Hair follicle dermal papilla cell (primary cell): Measurements from ENCODE around the gene NECTIN4. TPM values are rescaled to one million over a fixed set of nuclear protein-coding genes. Genes with fewer than 3 reads are reported as not detected.

ENCODE experiments used
- small RNA-seq: library from RNA; depleted of rRNA; stranded (forward); fragments of <200 nt; gene quantifications from one replicate; pipeline ENCODE3, GENCODE V24; 2012
- total RNA-seq: library from RNA; depleted of rRNA; stranded (reverse); fragments of >200 nt; gene quantifications from 2 replicates; pipeline ENCODE4 v1.2.3, GENCODE V29; 2012

The NECTIN4 gene
- total RNA-seq: 0.12 and 0.49 TPM in 2 replicates

GRCh38 chr1:161089251-161089924, at the start of gene NECTIN4:
TSS of gene NECTIN4 (minus strand) at chr1:161089558. CDS start at chr1:161089296, 262 bp downstream.

DNA sequence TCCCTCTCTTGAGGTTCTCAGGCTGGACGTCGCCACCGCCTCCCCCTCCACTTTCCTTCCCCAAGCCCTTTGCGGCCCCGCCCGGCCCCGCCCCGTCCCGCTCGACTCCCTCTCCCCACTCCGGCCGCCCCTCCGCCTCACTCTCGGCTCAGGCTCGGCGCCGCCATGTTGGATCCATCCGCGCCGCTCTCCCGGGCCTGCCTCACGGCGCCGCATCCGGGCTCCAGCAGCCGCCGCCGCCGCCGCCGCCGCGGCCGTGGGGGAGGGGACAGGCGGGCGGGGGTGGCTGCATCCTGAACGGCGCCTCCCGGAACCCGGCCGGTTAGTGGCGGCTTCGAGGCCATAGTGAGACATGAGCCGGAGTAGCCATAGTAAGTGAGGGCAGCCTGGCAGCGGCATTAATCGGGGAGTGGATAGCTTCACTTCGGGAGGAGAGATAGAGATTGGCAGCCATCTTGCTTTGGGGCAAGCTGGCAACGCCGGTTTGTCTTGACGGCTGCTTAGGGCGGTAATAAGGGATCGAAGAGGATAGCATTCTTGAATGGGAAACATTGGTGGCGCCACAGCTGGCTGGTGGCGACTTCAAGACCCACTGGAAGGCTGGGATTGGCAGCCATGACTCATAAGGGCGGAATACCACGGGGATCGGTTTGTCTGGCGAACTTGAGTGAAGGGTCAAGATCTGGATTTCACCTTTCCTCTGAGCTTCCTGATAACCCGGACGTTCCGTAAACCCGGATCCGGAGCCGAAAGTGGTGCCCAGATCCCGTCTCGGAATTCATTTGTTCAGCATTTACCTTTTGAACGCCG, 43.3 kb upstream of the NECTIN4 start, which contains the start of gene DEDD:
DEDD (minus strand) TSS at position 258 of the 810 bp plus-strand sequence. CDS start 8,205 bp downstream, outside the sequence.

DNA sequence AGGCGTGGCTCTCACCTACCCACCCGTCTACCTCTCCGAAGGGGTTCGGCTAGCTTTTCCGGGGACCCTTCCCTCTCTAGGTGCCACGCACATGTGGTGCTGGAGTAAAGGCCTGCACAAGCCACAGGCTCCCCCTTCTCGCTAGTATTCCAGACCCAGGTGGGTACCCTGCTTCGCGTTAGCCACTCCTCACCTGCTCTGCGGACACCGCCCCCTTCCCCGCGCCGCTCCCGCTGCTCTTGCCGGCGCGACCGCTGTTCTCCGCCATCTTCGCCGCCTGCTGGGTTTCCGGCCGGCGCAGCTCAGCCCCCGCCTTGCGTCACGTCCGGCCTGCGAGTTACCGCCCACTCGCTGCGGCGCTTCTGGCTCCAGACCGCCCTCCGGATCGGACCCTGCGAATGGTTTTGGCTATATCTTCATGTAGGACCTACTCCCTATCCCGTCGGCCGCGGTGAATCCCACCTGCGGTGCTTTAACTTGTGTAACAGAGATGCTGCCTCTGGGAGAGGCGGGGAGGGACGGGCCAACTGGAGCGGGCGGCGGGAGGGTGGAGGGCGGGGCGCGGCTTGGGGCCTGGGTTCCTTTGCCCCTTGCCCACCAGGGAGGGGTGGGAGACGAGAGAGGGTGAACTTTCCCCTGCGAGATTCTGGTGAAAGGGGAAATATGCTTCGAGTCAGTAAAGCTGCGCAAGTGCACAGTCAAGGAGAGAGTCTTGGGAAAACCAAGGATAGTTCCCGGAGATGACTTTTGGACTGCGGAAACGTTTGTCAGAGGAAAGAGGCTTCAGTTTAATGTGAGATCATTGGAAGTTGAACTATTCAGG, 28.6 kb upstream of the NECTIN4 start, which contains the start of the genes NIT1 and PFDN2:
NIT1 (plus strand) TSS at position 347 of the 823 bp plus-strand sequence; CDS start at position 419, 72 bp downstream.
PFDN2 (minus strand) TSS at position 279 of the 823 bp plus-strand sequence; CDS start at position 268, 11 bp downstream.

GRCh38 chr1:161098210-161099068, 9.1 kb upstream of the NECTIN4 start, which contains the start of gene KLHDC9:
TSS of gene KLHDC9 (plus strand) at chr1:161098361. CDS start at chr1:161098536, 175 bp downstream.

GRCh38 chr1:161069731-161070270, 19.6 kb downstream of the NECTIN4 start, which contains the start of gene ARHGAP30:
TSS of gene ARHGAP30 (minus strand) at chr1:161069891. CDS start at chr1:161069624, 267 bp downstream.

DNA sequence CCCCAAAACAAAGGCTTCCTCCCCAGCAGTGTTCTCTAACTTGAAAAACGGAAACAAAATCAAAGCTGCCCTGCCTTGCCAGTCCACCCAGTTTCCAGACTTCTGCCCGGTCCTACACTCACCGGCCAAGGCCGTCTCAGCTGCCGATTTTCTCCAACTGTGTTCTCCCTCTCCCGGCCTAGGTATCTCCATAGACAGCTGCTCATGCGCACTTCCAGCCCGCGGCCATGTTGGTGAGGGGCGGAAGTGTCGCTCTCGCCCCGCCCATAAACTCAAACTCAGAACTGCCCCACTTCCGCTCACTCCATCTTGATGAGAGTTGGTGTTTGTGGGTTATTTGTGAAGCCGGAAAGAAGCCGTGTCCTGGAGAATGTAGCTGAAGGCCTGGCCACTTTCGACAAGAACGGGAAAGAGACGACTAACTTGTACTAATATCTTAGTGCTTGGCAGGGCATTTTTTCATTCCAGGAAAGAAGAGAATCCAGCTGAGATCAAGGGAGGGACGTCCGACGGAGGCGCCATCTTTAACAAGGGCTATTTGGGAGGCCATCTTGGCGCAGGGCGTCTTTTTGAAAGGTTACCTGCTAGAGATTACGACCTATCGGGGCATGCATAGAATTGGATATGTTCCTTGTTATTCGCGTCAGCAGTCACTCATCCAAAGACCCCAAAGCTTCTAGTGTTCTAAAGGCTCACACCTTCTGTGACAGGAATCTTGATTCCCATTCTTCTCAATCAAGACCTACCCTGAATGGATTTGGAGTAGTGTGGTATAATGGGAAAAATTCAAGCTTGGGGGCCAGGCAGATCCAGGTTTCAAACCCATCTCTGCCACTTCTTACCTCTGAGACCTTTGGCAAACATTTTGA, 43.4 kb downstream of the NECTIN4 start, which contains the start of gene USF1:
USF1 (minus strand) TSS at position 242 of the 869 bp plus-strand sequence. CDS start 2,702 bp downstream, outside the sequence.

DNA sequence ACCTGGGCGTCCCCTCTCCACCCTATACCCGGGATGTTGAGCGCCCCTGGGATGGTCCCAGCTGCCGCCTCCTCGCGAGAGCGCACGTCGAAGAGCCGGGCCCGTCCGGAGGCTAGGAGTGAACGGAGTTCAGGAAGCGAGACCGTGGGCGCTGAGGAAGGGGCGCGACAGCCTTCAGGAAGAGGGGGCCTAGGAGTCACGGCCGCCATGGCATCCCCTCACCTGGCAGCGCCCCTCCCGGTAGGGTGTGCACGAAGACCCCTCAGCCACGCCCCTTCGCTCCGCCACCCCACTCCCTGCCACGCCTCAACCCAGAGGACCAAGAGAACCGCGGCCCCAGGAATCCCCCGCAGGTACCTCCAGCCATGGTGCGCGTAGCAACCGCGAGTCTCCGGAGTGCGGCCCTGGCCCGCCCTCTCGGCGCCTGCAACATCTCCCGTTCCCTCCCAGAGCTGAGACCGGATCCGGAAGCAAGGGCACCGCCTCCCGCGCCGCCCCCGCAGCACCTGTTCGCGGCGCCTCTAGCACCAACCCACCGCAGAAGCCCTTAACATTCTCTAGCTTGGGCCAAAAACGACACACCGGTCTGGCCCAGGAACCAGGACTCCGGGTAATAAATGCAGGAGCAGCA, 50.7 kb downstream of the NECTIN4 start, which contains the start of gene TSTD1:
TSTD1 (minus strand) TSS at position 442 of the 631 bp plus-strand sequence; CDS start at position 367, 75 bp downstream.

Small RNAs within 50 kb of the gene (small RNA-seq; reads per million reads assigned to genes)
- not detected for gene AL591806.2

Other genes with a start within 250 kb of the NECTIN4 start
- gene CD244, start 226.7 kb downstream of the NECTIN4 start, total RNA-seq: not detected in 2 replicates
- not detected in 2 replicates for gene ITLN1, start 204.4 kb downstream of the NECTIN4 start, total RNA-seq
- gene ITLN2, start 134.7 kb downstream of the NECTIN4 start, total RNA-seq: not detected in 2 replicates
- gene F11R, start 68.4 kb downstream of the NECTIN4 start, total RNA-seq: 2.1 and 3.6 TPM in 2 replicates
- gene TSTD1, start 50.6 kb downstream of the NECTIN4 start, total RNA-seq: 1.5 TPM in 1 of 2 replicates, not detected in the other
- 60.5 and 62.1 TPM in 2 replicates for gene USF1, start 43.6 kb downstream of the NECTIN4 start, total RNA-seq
- gene ARHGAP30, start 19.7 kb downstream of the NECTIN4 start, total RNA-seq: not detected in 2 replicates
- gene KLHDC9, start 8.8 kb upstream of the NECTIN4 start, total RNA-seq: 0.65 and 2.2 TPM in 2 replicates
- 10.7 and 14.1 TPM in 2 replicates for gene PFDN2, start 28.5 kb upstream of the NECTIN4 start, total RNA-seq
- gene NIT1, start 28.5 kb upstream of the NECTIN4 start, total RNA-seq: 29.9 and 32.1 TPM in 2 replicates
- 42.4 and 47.7 TPM in 2 replicates for gene DEDD, start 43.1 kb upstream of the NECTIN4 start, total RNA-seq
- gene UFC1, start 64.4 kb upstream of the NECTIN4 start, total RNA-seq: 56.3 and 58.4 TPM in 2 replicates
- 7.9 and 10.1 TPM in 2 replicates for gene USP21, start 69.9 kb upstream of the NECTIN4 start, total RNA-seq
- 7.6 and 8.6 TPM in 2 replicates for gene PPOX, start 76.9 kb upstream of the NECTIN4 start, total RNA-seq
- 18.2 and 22.4 TPM in 2 replicates for gene B4GALT3, start 87.9 kb upstream of the NECTIN4 start, total RNA-seq
- gene ADAMTS4, start 109.5 kb upstream of the NECTIN4 start, total RNA-seq: 15.5 and 21.4 TPM in 2 replicates
- gene NDUFS2, start 112.8 kb upstream of the NECTIN4 start, total RNA-seq: 80.5 and 94.1 TPM in 2 replicates
- 0.97 TPM in 1 of 2 replicates, not detected in the other for gene FCER1G, start 125.7 kb upstream of the NECTIN4 start, total RNA-seq
- gene APOA2, start 134.1 kb upstream of the NECTIN4 start, total RNA-seq: not detected in 2 replicates
- gene TOMM40L, start 136.5 kb upstream of the NECTIN4 start, total RNA-seq: 13.3 and 13.5 TPM in 2 replicates
- gene NR1I3, start 148.6 kb upstream of the NECTIN4 start, total RNA-seq: not detected in 2 replicates
- not detected in 2 replicates for gene PCP4L1, start 169.2 kb upstream of the NECTIN4 start, total RNA-seq
- gene MPZ, start 220.4 kb upstream of the NECTIN4 start, total RNA-seq: 0.32 and 0.49 TPM in 2 replicates
- gene SDHC, start 224.8 kb upstream of the NECTIN4 start, total RNA-seq: 24.7 and 63.3 TPM in 2 replicates